GM12878 (cell line): ENCODE data around the gene SERBP1. TPM values are rescaled to one million over a fixed set of nuclear protein-coding genes. Genes with fewer than 3 reads are reported as not detected.

ENCODE experiments used
- ATAC-seq: fragments of 200-7000 bp; cut with Tn5 transposase; 3 replicates; pipeline ENCODE4 v1.9.1; 2020; ENCODE audit warnings: mild to moderate bottlenecking, moderate library complexity
- BruUV-seq: library from RNA; stranded (reverse); fragments of 400-500 nt; replicated peaks from 2 replicates; lab custom pipeline; 2021; lab: Mats Ljungman, UMichigan
- CTCF ChIA-PET: fragments of 300-600 bp; sonication (Branson Sonifier 250); formaldehyde crosslinking; extraction: SDS; loops from one replicate; lab custom pipeline; 2021; ENCODE audit warnings: inconsistent platforms; lab: Yijun Ruan, JAX
- POLR2A ChIA-PET: fragments of 350-600 bp; formaldehyde crosslinking; extraction: SDS; loops from one replicate; lab custom pipeline; 2021; ENCODE audit warnings: inconsistent platforms; lab: Charles Lee
- RAD21 ChIA-PET: fragments of 300-600 bp; sonication (Branson Sonifier 250); formaldehyde crosslinking; loops from one replicate; lab custom pipeline; 2023; ENCODE audit warnings: antibody characterized with exemption; ENCODE audit not compliant: unreplicated experiment; lab: Charles Lee
- SMC1A ChIA-PET: fragments of 300-600 bp; sonication (Branson Sonifier 250); formaldehyde crosslinking; loops from one replicate; lab custom pipeline; 2023; ENCODE audit not compliant: unreplicated experiment, uncharacterized antibody; lab: Charles Lee
- DNase-seq: peaks from one replicate; pipeline ENCODE4 v3.0.0-alpha.2; 2011; ENCODE audit warnings: low read depth, low spot score
- FAIRE-seq: peaks from 3 replicates; lab custom pipeline; 2011; peaks lifted over from hg19 to GRCh38; lab: Jason Lieb, UNC
- H2AFZ ChIP-seq: 2 replicates; pipeline ENCODE4 v1.6.0; 2011; ENCODE audit warnings: low read depth, low read length, control low read depth; ENCODE audit not compliant: control insufficient read depth
- H3K27ac ChIP-seq: 2 replicates; pipeline ENCODE4 v1.5.1; 2011; ENCODE audit warnings: control low read depth; ENCODE audit not compliant: control insufficient read depth, insufficient read depth
- H3K27me3 ChIP-seq, 2 experiments: replicated peaks in 1 of 2; 2 replicates each; pipeline versions ENCODE4 v1.6.0 to v1.6.1; 2011; ENCODE audit warnings: low read length in 1 of 2; ENCODE audit not compliant: control insufficient read depth in 2 of 2, insufficient read depth in 2 of 2
- H3K36me3 ChIP-seq, 2 experiments: 2 replicates each; pipeline ENCODE4 v1.5.1; 2011; ENCODE audit warnings: low read length in 1 of 2; ENCODE audit not compliant: control insufficient read depth in 2 of 2, insufficient read depth in 2 of 2
- H3K4me1 ChIP-seq: 2 replicates; pipeline ENCODE4 v1.6.1; 2011; ENCODE audit warnings: mild to moderate bottlenecking, low read length, moderate library complexity, mixed read lengths; ENCODE audit not compliant: control insufficient read depth, insufficient read depth
- H3K4me2 ChIP-seq: 2 replicates; pipeline ENCODE4 v1.6.0; 2011; ENCODE audit warnings: control low read depth; ENCODE audit not compliant: control insufficient read depth, insufficient read depth
- H3K4me3 ChIP-seq: fragments of 200-600 bp; sonication (generic); 2 replicates; pipeline ENCODE4 v1.5.1; 2016
- H3K79me2 ChIP-seq: 2 replicates; pipeline ENCODE4 v1.6.0; 2011; ENCODE audit warnings: low read length; ENCODE audit not compliant: control insufficient read depth, insufficient read depth
- H3K9ac ChIP-seq: 2 replicates; pipeline ENCODE4 v1.8.0; 2011; ENCODE audit warnings: low read length, control low read depth, mixed read lengths; ENCODE audit not compliant: control insufficient read depth, insufficient read depth
- H3K9me3 ChIP-seq: replicated peaks from 3 replicates; pipeline ENCODE4 v1.5.1; 2011; ENCODE audit warnings: mild to moderate bottlenecking, low read length; ENCODE audit not compliant: control insufficient read depth, insufficient read depth
- H4K20me1 ChIP-seq: 2 replicates; pipeline ENCODE4 v1.6.0; 2011; ENCODE audit not compliant: control insufficient read depth, insufficient read depth
- BCL3 ChIP-seq: IDR thresholded peaks from 2 replicates; pipeline ENCODE4 v1.6.1; 2011; ENCODE audit warnings: borderline replicate concordance, low read depth, mild to moderate bottlenecking, moderate library complexity, low read length; ENCODE audit not compliant: insufficient read depth, poor library complexity, severe bottlenecking
- BRCA1 ChIP-seq: IDR thresholded peaks from 2 replicates; pipeline ENCODE4 v1.6.1; 2011; ENCODE audit warnings: low read depth, low read length, improper control_type of control experiment
- CHD1 ChIP-seq: IDR thresholded peaks from 2 replicates; pipeline ENCODE4 v1.6.1; 2012; ENCODE audit warnings: low read depth, low read length, improper control_type of control experiment
- CHD4 ChIP-seq: fragments of 200-600 bp; sonication (generic); IDR thresholded peaks from 2 replicates; pipeline ENCODE4 v1.6.1; 2016; ENCODE audit warnings: mild to moderate bottlenecking
- E2F8 ChIP-seq: fragments of 450-650 bp; IDR thresholded peaks from 2 replicates; pipeline ENCODE4 v1.6.1; 2018; ENCODE audit warnings: mild to moderate bottlenecking, low read depth, moderate library complexity; ENCODE audit not compliant: partially characterized antibody
- ESRRA ChIP-seq: IDR thresholded peaks from 2 replicates; pipeline ENCODE4 v1.6.1; 2012; ENCODE audit warnings: mild to moderate bottlenecking, low read length, improper control_type of control experiment
- EZH2 ChIP-seq: IDR thresholded peaks from 2 replicates; pipeline ENCODE4 v1.6.1; 2012; ENCODE audit warnings: low read depth, mild to moderate bottlenecking, control low read depth, inconsistent platforms, low read length, borderline replicate concordance; ENCODE audit not compliant: control insufficient read depth
- NFXL1 ChIP-seq: fragments of 450-650 bp; IDR thresholded peaks from 2 replicates; pipeline ENCODE4 v1.6.1; 2017; ENCODE audit warnings: antibody characterized with exemption, mild to moderate bottlenecking, borderline replicate concordance
- POU2F2 ChIP-seq: IDR thresholded peaks from 3 replicates; pipeline ENCODE4 v1.6.1; 2011; ENCODE audit warnings: low read depth, mild to moderate bottlenecking, low read length, borderline replicate concordance
- SKIL ChIP-seq: fragments of 450-650 bp; IDR thresholded peaks from 2 replicates; pipeline ENCODE4 v1.6.1; 2017; ENCODE audit warnings: mild to moderate bottlenecking, low read depth, inconsistent platforms; ENCODE audit not compliant: poor library complexity, severe bottlenecking
- ZNF217 ChIP-seq: fragments of 450-650 bp; IDR thresholded peaks from 2 replicates; pipeline ENCODE4 v1.6.1; 2017; ENCODE audit warnings: antibody characterized with exemption, mild to moderate bottlenecking
- WGBS: methylation state at CpG from one replicate; pipeline ENCODE4 v1.1.6; 2016; ENCODE audit warnings: low lambda C conversion rate; ENCODE audit not compliant: insufficient replicate concordance, insufficient coverage; ENCODE audit errors: missing lambda C conversion rate; 5-methylcytosine and 5-hydroxymethylcytosine counted together
- in situ Hi-C: fragments of 300-500 bp; cut with MboI; formaldehyde crosslinking; loops from 9 replicates; pipeline ENCODE4 v1.14.3; 2018; ENCODE audit warnings: mixed read lengths
- intact Hi-C: fragments of 100-400 bp; cut with micrococcal nuclease; formaldehyde crosslinking; loops from one replicate; pipeline ENCODE4 v1.14.2; 2022; ENCODE audit not compliant: unreplicated experiment
- polyA plus RNA-seq, 11 experiments: library from polyadenylated mRNA; depleted of rRNA in 4 of 11; unstranded in 6 of 11; stranded (reverse) in 5 of 11; fragments of >200 nt; fragmentation: Nextera tagmentation in 4 of 11; fragmentation: Illumina TruSeq in 1 of 11; extraction: Ambion mirVana in 4 of 11; extraction: Trizol in 1 of 11; gene quantifications; 1 replicate in 1 of 11; 2 replicates in 10 of 11; pipeline versions ENCODE4 v1.2.1 to v1.2.3, GENCODE V29; 2011 to 2016; ENCODE audit warnings: inconsistent platforms in 2 of 11, missing spikeins in 2 of 11, low read depth in 1 of 11
- total RNA-seq, 4 experiments: library from RNA; depleted of rRNA in 3 of 4; stranded (reverse); fragments of >200 nt in 3 of 4; fragmentation: Illumina TruSeq in 1 of 4; extraction: Trizol in 1 of 4; gene quantifications; 2 replicates each; pipeline versions ENCODE4 v1.2.1 to v1.2.3, GENCODE V29; 2013 to 2021
- TF ChIP-seq, protein P1 (sequence below): fragments of 450-650 bp; formaldehyde crosslinking; IDR thresholded peaks from 2 replicates; pipeline ENCODE4 v1.4.0; 2022; ENCODE audit warnings: mild to moderate bottlenecking, moderate library complexity

The SERBP1 gene
- total and polyA plus RNA-seq, 10 of the 15 experiments (the other 5 are each of a cell fraction or from before 2014, with no cell fraction given): 76.7 to 509 (median 384) TPM

- WGBS: 21% methylated on average over 10 of the region's 10 CpGs
- Histone ChIP-seq H3K9ac (no peak overlapping the region), H3K27ac (no peak overlapping the region), H3K4me2 (no peak overlapping the region), H3K36me3 (no peaks in the 10 kb centered on the region), H3K79me2 (no peaks in the 10 kb centered on the region), H3K27me3 (peaks cover 0 to 2% of the 10 kb centered on the region in 2 experiments; a peak in 3 of 4 replicates), H3K4me1 (no peaks in the 10 kb centered on the region), H4K20me1 (no peaks in the 10 kb centered on the region), H2AFZ (no peak overlapping the region), H3K4me3 (no peak overlapping the region), H3K9me3 (no peaks in the 10 kb centered on the region)
- ChIA-PET SMC1A (interaction anchor here (0.6 to 1.0 kb wide), 3 partner anchors 8 to 335 kb away, joined by 3 to 6 read pairs (median 3); no protein-coding TSS in a partner anchor), CTCF (interaction anchor here (0.6 to 0.9 kb wide), 2 partner anchors 18 to 168 kb away, joined by 3 to 4 read pairs; no protein-coding TSS in a partner anchor), POLR2A (interaction anchor here (0.6 kb wide), 1 partner anchor 434 kb away, joined by 4 read pairs; no protein-coding TSS in a partner anchor), RAD21 (no interaction called here)
- in situ Hi-C loops (loop anchor here (25.0 kb wide), 1 partner anchor 717 kb away; the partner anchor contains the start of gene DYNLT5), intact Hi-C loops (no loop called here)
- FAIRE-seq (no peak), DNase-seq (no peak), ATAC-seq (no peak; the same call in 2 of the 3 replicates)
- no TSS peak for BruUV-seq
- TF ChIP-seq BCL3: no peak
- no peak for TF ChIP-seq ZNF217
- no peak for TF ChIP-seq BRCA1
- TF ChIP-seq POU2F2: no peak
- TF ChIP-seq, protein P1, sequence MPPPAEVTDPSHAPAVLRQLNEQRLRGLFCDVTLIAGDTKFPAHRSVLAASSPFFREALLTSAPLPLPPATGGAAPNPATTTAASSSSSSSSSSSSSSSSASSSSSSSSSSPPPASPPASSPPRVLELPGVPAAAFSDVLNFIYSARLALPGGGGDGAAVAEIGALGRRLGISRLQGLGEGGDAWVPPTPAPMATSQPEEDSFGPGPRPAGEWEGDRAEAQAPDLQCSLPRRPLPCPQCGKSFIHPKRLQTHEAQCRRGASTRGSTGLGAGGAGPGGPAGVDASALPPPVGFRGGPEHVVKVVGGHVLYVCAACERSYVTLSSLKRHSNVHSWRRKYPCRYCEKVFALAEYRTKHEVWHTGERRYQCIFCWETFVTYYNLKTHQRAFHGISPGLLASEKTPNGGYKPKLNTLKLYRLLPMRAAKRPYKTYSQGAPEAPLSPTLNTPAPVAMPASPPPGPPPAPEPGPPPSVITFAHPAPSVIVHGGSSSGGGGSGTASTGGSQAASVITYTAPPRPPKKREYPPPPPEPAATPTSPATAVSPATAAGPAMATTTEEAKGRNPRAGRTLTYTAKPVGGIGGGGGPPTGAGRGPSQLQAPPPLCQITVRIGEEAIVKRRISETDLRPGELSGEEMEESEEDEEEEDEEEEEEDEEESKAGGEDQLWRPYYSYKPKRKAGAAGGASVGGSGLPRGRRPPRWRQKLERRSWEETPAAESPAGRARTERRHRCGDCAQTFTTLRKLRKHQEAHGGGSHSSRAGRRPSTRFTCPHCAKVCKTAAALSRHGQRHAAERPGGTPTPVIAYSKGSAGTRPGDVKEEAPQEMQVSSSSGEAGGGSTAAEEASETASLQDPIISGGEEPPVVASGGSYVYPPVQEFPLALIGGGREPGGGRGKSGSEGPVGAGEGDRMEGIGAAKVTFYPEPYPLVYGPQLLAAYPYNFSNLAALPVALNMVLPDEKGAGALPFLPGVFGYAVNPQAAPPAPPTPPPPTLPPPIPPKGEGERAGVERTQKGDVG (CRISPR knock-in tag): no peak
- no peak for TF ChIP-seq SKIL
- TF ChIP-seq E2F8: no peak
- TF ChIP-seq ESRRA: no peak
- TF ChIP-seq EZH2: no peak
- no peak for TF ChIP-seq NFXL1
- TF ChIP-seq CHD4: no peak
- no peak for TF ChIP-seq CHD1
Observed at GRCh38 chr1:67479146-67479891, 49.1 kb upstream of the SERBP1 start.
